NB4 (cell line): ENCODE results near the gene LTBP4.

ENCODE experiments used
- CTCF ChIP-seq: IDR thresholded peaks from one replicate; pipeline ENCODE4 v1.5.1; 2012; ENCODE audit warnings: low read depth, low read length
- MAX ChIP-seq: IDR thresholded peaks from 2 replicates; pipeline ENCODE4 v1.6.1; 2011; ENCODE audit warnings: low read depth, low read length
- MYC ChIP-seq: IDR thresholded peaks from 2 replicates; pipeline ENCODE4 v1.6.1; 2011; ENCODE audit warnings: low read depth, low read length

GRCh38 chr19:40672038-40672437 lies 70.9 kb downstream of the LTBP4 start:
- TF ChIP-seq MYC (no peak), CTCF (no peak), MAX (no peak)
